Activated naive CD4-positive, alpha-beta T cell treated with anti-CD3 and anti-CD28 coated beads, Interleukin-2, amount 10 ng/mL, durations not matched to agents 7 days and 5 days (primary cell): ENCODE results near the gene GNA12.

Experiments
- CTCF ChIA-PET: fragments of 350-600 bp; sonication (Branson Sonifier 250); formaldehyde crosslinking; loops from one replicate; lab custom pipeline; 2021; ENCODE audit warnings: antibody characterized with exemption; lab: Charles Lee
- DNase-seq: peaks from one replicate; pipeline ENCODE4 v3.0.0-alpha.2; 2020
- H3K27ac Mint-ChIP-seq: one replicate; pipeline ENCODE4 v1.8.0; 2021; ENCODE audit warnings: mild to moderate bottlenecking, moderate library complexity, mixed read lengths
- H3K27me3 Mint-ChIP-seq: one replicate; pipeline ENCODE4 v1.8.0; 2021; ENCODE audit warnings: mild to moderate bottlenecking, mixed read lengths
- H3K36me3 Mint-ChIP-seq: one replicate; pipeline ENCODE4 v1.8.0; 2021; ENCODE audit warnings: mixed read lengths
- H3K4me1 Mint-ChIP-seq: one replicate; pipeline ENCODE4 v1.8.0; 2021; ENCODE audit warnings: mixed read lengths
- H3K4me3 Mint-ChIP-seq: one replicate; pipeline ENCODE4 v1.8.0; 2021; ENCODE audit warnings: mild to moderate bottlenecking, moderate library complexity, mixed read lengths
- H3K9me3 Mint-ChIP-seq: one replicate; pipeline ENCODE4 v1.8.0; 2021; ENCODE audit warnings: mixed read lengths

Gene GNA12

DNA sequence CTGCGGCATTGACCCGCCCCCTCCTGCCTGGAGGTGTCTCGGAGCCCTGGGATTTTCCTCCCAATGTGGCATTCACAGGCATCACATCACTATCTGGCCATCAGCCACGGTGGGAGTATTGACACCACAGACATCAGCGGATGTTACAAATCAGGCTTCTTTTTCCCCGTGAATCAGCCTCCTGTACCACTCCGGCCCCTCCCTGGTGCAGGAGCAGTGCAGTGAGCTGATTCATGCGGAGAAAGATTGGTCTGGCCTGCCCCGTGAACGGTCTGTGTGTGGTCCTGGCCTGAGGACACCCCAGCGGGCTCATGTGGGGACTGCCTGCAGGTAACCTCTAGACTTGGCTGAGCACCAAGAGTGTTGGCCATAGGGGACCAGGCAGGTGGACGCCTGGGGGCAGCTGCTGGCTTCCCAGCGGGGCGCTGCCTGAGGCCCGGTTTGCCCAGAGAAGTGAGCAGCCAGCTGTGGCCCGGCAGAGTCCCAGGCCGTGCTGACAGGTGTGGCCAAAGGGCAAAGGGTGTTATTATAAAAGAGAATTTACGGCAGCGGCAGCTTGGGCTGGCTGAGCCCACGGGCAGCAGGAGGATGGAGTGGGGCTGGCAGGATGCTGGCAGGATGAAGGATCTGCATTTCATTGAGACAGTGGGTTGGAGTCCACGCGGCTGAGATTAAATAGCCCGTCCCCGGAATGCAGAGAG, 32.1 kb upstream of the GNA12 start:
- CTCF ChIA-PET, result interaction anchor here (0.6 to 2.7 kb wide), 3 partner anchors 10 to 277 kb away, joined by 3 to 11 read pairs (median 9); no protein-coding TSS in a partner anchor
- no peak for DNase-seq
- Mint-ChIP-seq H3K4me1 (peaks cover 52% of the 10 kb centered on the region), H3K27me3 (peaks cover 4% of the 10 kb centered on the region), H3K4me3 (no peak overlapping the region), H3K9me3 (no peaks in the 10 kb centered on the region), H3K36me3 (no peaks in the 10 kb centered on the region), H3K27ac (no peak overlapping the region)

DNA sequence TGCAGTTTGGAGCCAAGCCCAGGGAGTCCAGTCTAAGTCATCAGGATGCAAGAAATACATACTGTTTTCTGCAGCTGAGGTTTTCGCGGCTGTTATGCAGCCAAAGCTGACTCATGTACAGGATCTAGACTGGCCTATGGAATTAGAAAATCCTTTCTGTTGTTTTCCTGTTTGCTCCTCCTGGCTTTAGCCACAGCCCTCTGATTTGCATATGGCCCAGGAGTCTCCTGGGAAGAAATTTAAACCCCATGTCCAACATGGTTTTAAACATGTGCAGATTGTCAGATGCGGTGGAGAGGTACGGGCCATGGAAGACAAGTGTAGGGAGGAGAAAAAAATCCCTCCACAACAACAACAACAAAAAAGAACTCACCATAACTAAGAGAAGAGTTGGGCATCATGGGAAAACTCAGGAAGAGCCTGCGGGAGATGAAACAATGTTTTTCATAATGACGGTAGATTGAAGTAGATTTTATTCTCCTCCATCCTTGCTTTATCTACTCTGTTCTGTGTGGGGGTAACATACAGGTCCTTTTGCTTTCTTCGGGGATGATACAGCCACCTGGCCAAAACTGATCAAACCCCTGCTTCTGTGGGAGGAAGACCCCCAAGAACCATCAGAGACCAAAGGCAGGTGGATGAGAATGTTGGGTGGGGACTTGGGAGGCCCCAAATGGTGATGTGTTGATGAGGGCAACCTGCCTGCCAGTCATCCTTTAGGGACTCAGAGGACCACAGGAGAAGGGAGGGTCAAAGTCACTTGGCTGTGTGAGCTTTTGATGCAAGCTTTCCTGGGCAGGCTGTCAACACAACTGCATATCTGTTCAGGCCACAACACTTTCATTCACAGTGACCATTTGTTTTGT, 29.8 kb upstream of the GNA12 start:
- H3K4me1 Mint-ChIP-seq, result peaks cover 61% of the 10 kb centered on the region
- DNase-seq, result no peak
- H3K27me3 Mint-ChIP-seq, result peaks cover 4% of the 10 kb centered on the region
- no peaks in the 10 kb centered on the region for H3K36me3 Mint-ChIP-seq
- CTCF ChIA-PET, result interaction anchor here (2.4 kb wide), 1 partner anchor 9 kb away, joined by 9 read pairs; no protein-coding TSS in a partner anchor
- no peak overlapping the region for H3K4me3 Mint-ChIP-seq
- no peaks in the 10 kb centered on the region for H3K9me3 Mint-ChIP-seq
- H3K27ac Mint-ChIP-seq, result peak overlapping the region; percentile 67

DNA sequence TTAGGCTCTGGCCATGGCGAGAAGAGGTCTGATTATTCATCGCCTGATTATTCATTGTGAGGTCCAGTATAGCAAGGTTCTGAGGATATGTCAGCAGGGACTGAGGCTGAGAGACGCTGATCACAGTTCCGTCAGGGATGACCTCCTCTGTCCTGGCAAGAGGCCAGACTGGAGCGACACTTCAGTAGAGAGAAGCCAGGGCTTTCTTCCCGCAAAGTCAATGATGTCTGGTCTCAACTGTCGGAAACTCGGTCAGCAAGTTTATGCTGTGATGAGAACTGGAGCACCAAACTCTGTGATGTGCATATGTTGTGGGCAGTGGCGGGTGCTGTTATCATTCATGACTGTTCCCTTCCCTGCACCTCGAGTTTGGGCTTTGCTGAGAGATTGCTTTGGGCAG, 29.0 kb upstream of the GNA12 start:
- CTCF ChIA-PET, result no interaction called here
- DNase-seq, result no peak
- no peak overlapping the region for H3K27ac Mint-ChIP-seq
- H3K9me3 Mint-ChIP-seq, result no peaks in the 10 kb centered on the region
- no peak overlapping the region for H3K4me3 Mint-ChIP-seq
- no peaks in the 10 kb centered on the region for H3K36me3 Mint-ChIP-seq
- H3K27me3 Mint-ChIP-seq, result peaks cover 4% of the 10 kb centered on the region
- peaks cover 55% of the 10 kb centered on the region for H3K4me1 Mint-ChIP-seq

DNA sequence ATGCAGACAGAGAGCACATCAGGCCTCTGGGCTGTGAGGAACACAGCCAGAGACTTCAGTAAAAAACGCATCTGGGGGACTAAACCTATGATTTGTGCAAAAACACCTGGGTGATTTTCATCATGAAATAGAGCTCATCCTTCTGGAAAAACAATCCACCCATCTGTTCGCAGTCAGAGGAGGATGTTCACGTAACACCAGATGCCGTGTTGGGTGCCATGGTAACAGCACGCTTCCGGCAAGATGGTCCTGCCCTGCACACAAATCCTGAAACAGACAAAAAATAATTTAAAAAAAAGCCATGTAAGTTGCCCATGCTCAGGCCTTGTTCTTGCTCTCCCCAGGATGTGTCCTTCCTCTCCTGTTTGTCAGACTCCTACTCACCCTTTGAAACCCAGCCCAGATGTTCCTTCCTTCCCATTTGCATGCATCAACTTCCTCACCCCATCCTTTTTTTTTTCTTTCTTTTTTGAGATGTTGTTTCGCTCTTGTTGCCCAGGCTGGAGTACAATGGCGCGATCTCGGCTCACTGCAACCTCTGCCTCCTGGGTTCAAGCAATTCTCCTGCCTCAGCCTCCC, 28.3 kb upstream of the GNA12 start:
- no peak overlapping the region for H3K4me3 Mint-ChIP-seq
- peaks cover 54% of the 10 kb centered on the region for H3K4me1 Mint-ChIP-seq
- no peaks in the 10 kb centered on the region for H3K36me3 Mint-ChIP-seq
- CTCF ChIA-PET, result interaction anchor here (1.4 kb wide), 1 partner anchor 10 kb away, joined by 3 read pairs; no protein-coding TSS in a partner anchor
- H3K27ac Mint-ChIP-seq, result no peak overlapping the region
- peaks cover 4% of the 10 kb centered on the region for H3K27me3 Mint-ChIP-seq
- DNase-seq, result no peak
- H3K9me3 Mint-ChIP-seq, result no peaks in the 10 kb centered on the region

DNA sequence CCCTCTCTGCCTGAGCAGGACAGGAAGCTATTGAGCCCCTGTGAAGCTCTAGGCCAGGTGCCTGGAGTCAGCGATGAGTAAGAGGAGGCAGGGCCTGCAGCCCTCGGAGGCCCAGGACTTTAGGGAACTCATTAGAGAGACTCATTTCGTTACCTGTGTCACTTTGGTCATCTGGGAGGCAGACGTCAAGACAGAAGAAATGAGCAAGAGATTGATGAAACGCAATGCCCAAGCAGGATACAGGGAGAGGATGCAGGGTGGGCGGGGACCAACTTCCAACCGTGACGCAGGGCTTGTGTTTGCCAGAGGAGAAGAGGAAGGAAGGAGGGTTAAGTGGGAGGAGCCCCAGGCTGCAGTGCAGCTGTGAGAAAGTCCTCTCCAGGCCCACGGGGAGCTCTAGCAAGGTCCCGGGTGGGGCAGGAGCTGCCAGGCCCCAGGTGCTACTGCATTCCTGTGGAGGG, 26.4 kb upstream of the GNA12 start:
- CTCF ChIA-PET, result interaction anchor here (1.0 kb wide), 1 partner anchor 195 kb away, joined by 3 read pairs; no protein-coding TSS in a partner anchor
- Mint-ChIP-seq H3K4me1 (peaks cover 50% of the 10 kb centered on the region), H3K27me3 (peaks cover 4% of the 10 kb centered on the region), H3K27ac (peak overlapping the region; percentile 9), H3K4me3 (peak overlapping the region; percentile 37), H3K36me3 (no peaks in the 10 kb centered on the region), H3K9me3 (no peaks in the 10 kb centered on the region)
- peak; percentile 81 for DNase-seq

DNA sequence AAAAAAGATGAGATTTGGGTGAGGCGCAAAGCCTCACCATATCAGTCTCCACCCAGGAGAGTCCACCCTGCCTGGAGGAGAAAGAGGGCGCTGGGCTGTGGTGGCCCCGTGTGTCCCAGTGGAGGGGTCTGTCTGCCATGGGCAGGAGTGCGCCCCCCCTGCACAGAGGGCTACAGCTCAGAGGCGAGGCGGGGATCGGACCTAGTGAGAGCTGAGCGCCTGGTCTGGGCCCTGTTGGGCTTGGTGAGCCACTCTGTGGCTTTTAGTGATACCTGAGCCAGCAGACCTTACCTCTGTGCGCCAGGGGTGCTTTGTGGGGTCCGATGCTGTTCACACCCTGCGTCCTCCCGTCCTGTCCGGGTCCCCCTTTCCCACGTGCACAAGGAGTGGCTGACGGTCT, 25.9 kb upstream of the GNA12 start:
- DNase-seq, result no peak
- Mint-ChIP-seq H3K27me3 (peaks cover 4% of the 10 kb centered on the region), H3K9me3 (no peaks in the 10 kb centered on the region), H3K4me3 (peak overlapping the region; percentile 38), H3K36me3 (no peaks in the 10 kb centered on the region), H3K4me1 (peaks cover 51% of the 10 kb centered on the region), H3K27ac (peak overlapping the region; percentile 37)
- CTCF ChIA-PET, result interaction anchor here (1.0 kb wide), 1 partner anchor 196 kb away, joined by 3 read pairs; no protein-coding TSS in a partner anchor

DNA sequence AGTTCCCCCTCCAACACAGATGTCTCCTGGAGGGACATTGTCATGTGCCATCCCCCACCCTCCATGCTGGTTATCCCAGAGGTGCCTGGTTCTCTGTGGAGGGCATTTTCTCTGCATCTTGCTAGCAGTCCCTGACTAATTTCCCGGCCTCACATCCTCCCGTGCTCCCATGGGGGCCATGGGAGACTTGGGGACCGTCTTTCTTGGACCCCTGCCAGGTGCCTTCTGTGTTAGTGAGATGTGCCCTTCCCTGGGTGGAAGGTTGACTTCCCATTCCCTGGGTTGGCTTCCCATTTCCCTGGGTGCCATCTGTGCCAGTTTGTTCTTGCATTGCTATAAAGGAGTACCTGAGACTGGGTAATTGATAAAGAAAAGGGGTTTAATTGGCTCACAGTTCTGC, 22.5 kb upstream of the GNA12 start:
- CTCF ChIA-PET, result interaction anchor here (0.6 to 3.0 kb wide), 6 partner anchors 11 to 806 kb away, joined by 3 to 21 read pairs (median 7); no protein-coding TSS in a partner anchor
- peaks cover 56% of the 10 kb centered on the region for H3K4me1 Mint-ChIP-seq
- no peaks in the 10 kb centered on the region for H3K9me3 Mint-ChIP-seq
- no peaks in the 10 kb centered on the region for H3K27me3 Mint-ChIP-seq
- H3K36me3 Mint-ChIP-seq, result peaks cover 2% of the 10 kb centered on the region
- no peak overlapping the region for H3K4me3 Mint-ChIP-seq
- H3K27ac Mint-ChIP-seq, result no peak overlapping the region
- no peak for DNase-seq

DNA sequence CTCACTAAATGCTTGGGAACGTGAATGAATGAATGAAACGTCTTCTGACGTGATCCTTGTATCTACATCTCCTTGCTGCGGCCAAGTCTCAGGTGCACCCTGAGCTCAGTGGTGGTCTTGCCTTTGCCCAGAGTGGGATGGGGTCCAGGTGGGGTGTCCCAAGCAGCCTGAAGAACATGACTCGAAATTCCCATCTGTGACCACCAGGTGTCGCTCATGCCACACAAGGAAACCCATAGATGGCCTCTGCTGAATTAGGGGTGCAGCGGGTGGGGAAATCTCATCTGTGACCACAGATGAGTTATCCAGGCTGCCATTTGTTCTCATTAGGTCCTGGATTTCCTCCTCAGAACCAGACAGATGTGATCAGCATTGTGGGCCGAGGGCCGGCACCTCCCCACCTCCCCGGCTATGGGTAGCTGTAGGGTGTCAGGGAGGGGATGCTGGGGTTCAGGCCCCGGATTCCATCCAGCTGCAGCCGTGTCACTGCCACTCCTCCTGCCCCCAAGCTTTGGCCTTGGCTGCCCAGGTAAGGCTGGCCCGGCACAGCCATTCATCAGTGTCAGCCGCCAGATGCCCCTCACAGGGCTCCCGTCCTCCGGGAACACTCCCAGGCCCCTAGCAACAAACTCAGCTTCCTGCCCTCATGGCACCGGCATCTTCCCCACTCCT, 21.0 kb upstream of the GNA12 start:
- H3K4me1 Mint-ChIP-seq, result peaks cover 41% of the 10 kb centered on the region
- H3K27ac Mint-ChIP-seq, result peak overlapping the region; percentile 66
- no peaks in the 10 kb centered on the region for H3K27me3 Mint-ChIP-seq
- H3K9me3 Mint-ChIP-seq, result no peaks in the 10 kb centered on the region
- H3K36me3 Mint-ChIP-seq, result peaks cover 2% of the 10 kb centered on the region
- DNase-seq, result peak; percentile 82
- no peak overlapping the region for H3K4me3 Mint-ChIP-seq
- CTCF ChIA-PET, result interaction anchor here (0.6 to 3.0 kb wide), 27 partner anchors 10 to 809 kb away, joined by 3 to 21 read pairs (median 4); partner anchors contain the start of gene SDK1

DNA sequence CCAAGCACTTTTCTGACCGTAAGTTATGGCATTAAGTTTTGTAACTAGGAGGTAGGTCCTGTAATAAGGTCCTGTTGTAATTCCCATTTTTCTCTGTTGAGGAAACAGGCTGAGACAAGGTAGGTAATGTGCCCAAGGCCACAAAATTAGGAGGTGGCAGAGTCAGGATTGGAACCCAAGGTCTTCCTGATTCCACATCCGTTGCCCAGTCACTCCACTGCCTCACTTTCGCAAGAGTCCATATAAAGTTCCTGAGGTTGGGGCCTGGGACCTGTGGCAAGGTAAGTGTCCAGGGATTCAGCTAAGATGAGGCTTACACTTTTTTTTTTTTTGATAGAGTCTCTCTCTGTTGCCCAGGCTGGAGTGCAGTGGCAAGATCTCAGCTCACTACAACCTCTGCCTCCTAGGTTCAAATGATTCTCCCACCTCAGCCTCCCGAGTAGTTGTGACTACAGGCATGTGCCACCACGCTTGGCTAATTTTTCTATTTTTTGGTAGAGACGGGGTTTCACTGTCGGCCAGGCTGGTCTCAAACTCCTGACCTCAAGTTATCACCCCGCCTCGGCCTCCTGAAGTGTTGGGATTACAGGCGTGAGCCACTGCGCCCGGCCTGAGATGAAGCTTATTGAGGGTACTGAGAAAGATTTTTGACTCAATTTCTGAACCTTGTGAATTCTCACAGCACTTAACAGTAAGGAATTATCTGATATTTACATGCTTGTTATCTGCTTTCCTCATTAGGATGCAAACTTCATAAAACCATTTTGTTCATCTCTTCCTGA, 20.3 kb upstream of the GNA12 start:
- Mint-ChIP-seq H3K36me3 (peaks cover 2% of the 10 kb centered on the region), H3K27ac (peak overlapping the region; percentile 86), H3K4me1 (peaks cover 35% of the 10 kb centered on the region), H3K9me3 (no peaks in the 10 kb centered on the region), H3K27me3 (no peaks in the 10 kb centered on the region), H3K4me3 (peak overlapping the region; percentile 39)
- no peak for DNase-seq
- CTCF ChIA-PET, result interaction anchor here (0.6 to 3.0 kb wide), 25 partner anchors 9 to 809 kb away, joined by 3 to 21 read pairs (median 4); partner anchors contain the start of gene SDK1

DNA sequence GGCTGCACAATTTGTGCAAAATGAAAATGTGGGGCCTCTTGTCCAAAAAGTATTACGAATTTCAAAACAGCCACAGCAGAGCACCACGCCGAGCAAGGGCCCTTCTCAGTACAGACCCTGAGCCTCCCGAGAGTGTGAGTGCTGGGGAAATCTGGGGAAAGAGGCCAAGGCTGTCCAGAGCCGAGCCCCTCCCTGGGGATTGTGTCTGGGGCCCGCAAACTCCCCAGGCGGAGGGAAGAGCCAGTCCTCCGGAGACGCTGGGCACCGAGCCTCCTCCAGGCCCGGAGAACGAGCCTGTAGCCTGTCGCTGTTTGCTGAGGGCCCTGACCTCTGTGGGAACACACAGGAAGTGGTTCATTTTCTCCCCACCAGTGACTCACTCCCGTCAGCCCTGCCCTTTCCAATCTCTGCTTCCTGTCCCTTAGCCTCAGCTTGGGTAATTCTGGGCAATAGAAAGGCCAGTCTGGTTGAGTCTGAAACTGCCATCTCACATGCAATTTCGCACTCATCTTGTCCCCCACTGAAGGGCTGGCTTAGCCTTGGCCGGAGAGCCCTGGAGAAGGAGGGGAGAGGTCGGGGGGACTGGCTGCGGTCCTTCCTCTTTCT, 19.5 kb upstream of the GNA12 start:
- DNase-seq, result peak; percentile 82
- peaks cover 2% of the 10 kb centered on the region for H3K36me3 Mint-ChIP-seq
- H3K4me1 Mint-ChIP-seq, result peaks cover 29% of the 10 kb centered on the region
- CTCF ChIA-PET, result interaction anchor here (1.0 to 3.0 kb wide), 8 partner anchors 8 to 571 kb away, joined by 3 to 21 read pairs (median 4); no protein-coding TSS in a partner anchor
- H3K27me3 Mint-ChIP-seq, result no peaks in the 10 kb centered on the region
- H3K4me3 Mint-ChIP-seq, result peak overlapping the region; percentile 39
- H3K9me3 Mint-ChIP-seq, result no peaks in the 10 kb centered on the region
- peak overlapping the region; percentile 86 for H3K27ac Mint-ChIP-seq

DNA sequence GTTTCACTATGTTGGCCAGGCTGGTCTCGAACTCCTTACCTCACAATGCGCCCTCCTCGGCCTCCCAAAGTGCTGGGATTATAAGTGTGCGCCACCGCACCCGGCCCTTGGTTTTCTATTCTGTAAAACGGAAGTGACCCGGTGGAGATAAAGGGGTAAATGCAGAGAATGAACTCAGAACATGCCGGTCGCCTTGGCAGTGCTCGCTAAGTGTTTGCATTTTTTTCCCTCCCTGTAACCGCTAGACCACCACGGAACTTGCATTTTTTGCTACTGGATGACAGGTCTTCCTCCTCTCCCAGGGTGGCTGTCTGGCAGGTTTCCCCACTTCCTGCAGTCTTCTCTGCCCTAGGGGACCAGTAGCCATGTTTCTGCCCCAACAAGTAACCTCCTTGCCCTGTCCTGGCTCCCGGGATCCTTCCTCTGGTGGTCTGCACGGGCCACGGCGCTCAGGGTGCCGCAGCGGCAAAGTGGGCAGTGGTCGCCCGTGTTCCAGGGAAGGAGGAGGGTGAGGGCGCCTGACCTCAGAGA, 18.8 kb upstream of the GNA12 start:
- Mint-ChIP-seq H3K4me3 (peak overlapping the region; percentile 26), H3K27ac (peak overlapping the region; percentile 86), H3K9me3 (no peaks in the 10 kb centered on the region), H3K36me3 (peaks cover 2% of the 10 kb centered on the region), H3K27me3 (no peaks in the 10 kb centered on the region), H3K4me1 (peaks cover 29% of the 10 kb centered on the region)
- CTCF ChIA-PET, result interaction anchor here (0.8 to 1.1 kb wide), 3 partner anchors 9 to 151 kb away, joined by 3 to 4 read pairs (median 3); no protein-coding TSS in a partner anchor
- DNase-seq, result no peak

DNA sequence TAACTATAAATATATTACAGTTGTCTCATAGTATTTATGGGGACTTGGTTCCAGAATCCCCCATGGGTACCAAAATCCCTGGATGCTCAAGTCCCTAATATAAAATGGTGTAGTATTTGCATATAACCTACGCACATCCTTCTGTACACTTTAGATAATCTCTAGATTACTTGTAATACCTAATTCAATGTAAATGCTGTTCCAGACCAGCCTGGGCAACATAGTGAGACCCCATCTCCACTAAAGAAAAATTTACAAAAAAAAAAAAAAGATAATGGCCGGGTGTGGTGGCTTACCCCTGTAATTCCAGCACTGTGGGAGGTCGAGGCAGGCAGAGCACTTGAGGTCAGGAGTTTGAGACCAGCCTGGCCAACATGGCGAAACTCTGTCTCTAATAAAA, 17.4 kb upstream of the GNA12 start:
- H3K27me3 Mint-ChIP-seq, result no peaks in the 10 kb centered on the region
- peaks cover 2% of the 10 kb centered on the region for H3K36me3 Mint-ChIP-seq
- CTCF ChIA-PET, result interaction anchor here (2.1 kb wide), 1 partner anchor 10 kb away, joined by 7 read pairs; no protein-coding TSS in a partner anchor
- H3K27ac Mint-ChIP-seq, result no peak overlapping the region
- H3K4me3 Mint-ChIP-seq, result no peak overlapping the region
- H3K4me1 Mint-ChIP-seq, result peaks cover 29% of the 10 kb centered on the region
- no peaks in the 10 kb centered on the region for H3K9me3 Mint-ChIP-seq
- DNase-seq, result no peak
